ENCODE results near the gene SLC22A2. TPM values are rescaled to one million over a fixed set of nuclear protein-coding genes. Genes with fewer than 3 reads are reported as not detected.

SLC22A2 gene
- total RNA-seq, 5 donors from 2014 or later (not counting 1 experiment from before 2014, with no cell fraction given) = not detected

DNA sequence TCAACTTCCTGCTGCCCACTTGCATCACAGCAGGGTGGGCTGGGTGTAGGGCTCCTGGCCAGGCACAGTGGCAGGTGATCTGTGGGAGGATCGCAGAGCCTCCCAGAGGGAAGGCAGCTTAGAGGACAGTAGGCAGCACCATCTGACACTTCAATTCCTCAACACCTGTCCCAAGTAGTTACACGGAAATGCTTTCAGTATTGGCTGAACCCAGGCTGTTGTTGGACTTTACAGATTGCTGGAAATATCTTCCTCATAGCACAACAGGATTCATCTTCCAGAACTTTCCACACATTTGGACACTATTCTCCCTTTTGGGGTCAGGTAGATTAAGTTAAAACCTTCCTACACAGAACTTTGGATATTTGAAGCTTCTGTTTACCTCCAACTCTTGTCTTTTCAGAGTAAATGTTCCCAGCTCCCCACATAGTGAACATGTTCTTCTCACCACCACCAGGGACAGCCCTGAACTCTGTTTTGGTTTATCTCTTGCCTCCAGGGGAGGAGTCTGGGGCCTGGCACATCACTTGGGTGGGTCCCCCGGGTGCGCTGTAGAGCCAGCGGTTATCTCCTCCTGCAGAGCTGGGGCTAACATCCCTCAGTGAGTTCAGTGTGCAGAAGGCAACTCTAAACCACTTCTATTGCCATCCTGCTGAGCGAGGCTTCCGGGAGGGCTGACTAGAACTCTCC is 3.5 kb upstream of the SLC22A2 start:
- no peak overlapping the region for H3K27ac ChIP-seq (ENCODE audit: low read length)
- H3K36me3 ChIP-seq (ENCODE audit: control insufficient read depth in 2 of 2, extremely low read depth in 1 of 2, insufficient read depth in 1 of 2, low read length in 1 of 2) = no peaks in the 10 kb centered on the region
- CTCF ChIA-PET = interaction anchor here in 1 of 2 donors (0.6 kb wide), 1 partner anchor 138 kb away, joined by 6 read pairs; no protein-coding TSS in a partner anchor
- Mint-ChIP-seq H3K4me3 (no peak overlapping the region), H3K27ac (no peak overlapping the region), H3K9me3 (no peaks in the 10 kb centered on the region), H3K4me1 (peaks cover 9 to 10% (median 9%) of the 10 kb centered on the region in 3 donors), H3K36me3 (no peaks in the 10 kb centered on the region), H3K27me3 (peaks cover 14% of the 10 kb centered on the region in 2 donors)
- H3K27me3 ChIP-seq (replicated peaks in 1 of 2; ENCODE audit: control insufficient read depth in 2 of 2, extremely low read depth in 1 of 2, insufficient read depth in 2 of 2, low read length in 1 of 2) = peaks cover 0 to 14% of the 10 kb centered on the region in 2 experiments
- POLR2A ChIA-PET = no interaction called here
- DNase-seq (peak in 2 of 35 experiments; percentile 2 to 4), ATAC-seq (replicated peaks in 1 of 4) (no peak)
- H3K4me1 ChIP-seq (ENCODE audit: control insufficient read depth in 1 of 2, extremely low read depth in 1 of 2, insufficient read depth in 2 of 2, low read length in 2 of 2) = no peaks in the 10 kb centered on the region
- H3K4me3 ChIP-seq (ENCODE audit: control insufficient read depth in 1 of 2, extremely low read depth in 1 of 2, low read length in 1 of 2) = no peak overlapping the region
- no peaks in the 10 kb centered on the region for H3K9me3 ChIP-seq
- whole genome bisulfite sequencing (ENCODE audit: insufficient coverage) = 73% methylated on average over 7 of the region's 7 CpGs

DNA sequence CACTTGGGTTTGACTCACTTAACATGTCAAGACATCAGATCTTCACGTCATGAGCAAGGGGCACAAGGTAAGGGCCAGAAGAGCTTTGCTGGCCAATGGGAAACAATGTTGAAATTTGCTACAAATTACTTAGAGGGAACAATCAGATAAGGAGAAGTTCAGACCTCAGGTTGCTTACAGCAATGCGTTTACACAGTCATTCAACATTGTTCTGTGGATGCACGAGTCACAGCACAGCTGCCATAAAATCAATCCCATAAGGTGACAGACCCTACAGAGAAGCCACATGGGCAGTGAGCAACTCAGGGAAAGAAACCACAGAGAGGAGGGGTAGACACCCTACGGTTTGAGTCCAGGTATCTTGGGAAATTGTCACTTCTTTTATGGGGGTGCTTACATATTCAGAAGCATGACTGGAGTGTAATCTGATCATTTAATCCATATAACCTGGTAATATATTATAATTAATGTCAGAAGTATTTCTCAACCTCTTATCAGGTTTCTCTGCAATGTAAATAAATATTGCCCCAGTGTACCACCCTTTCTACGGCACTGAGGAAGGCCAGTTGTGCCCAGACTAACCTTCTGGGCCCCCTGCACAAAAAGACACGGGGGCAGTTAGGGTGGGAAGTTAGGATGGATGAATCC is 2.3 kb upstream of the SLC22A2 start:
- CTCF ChIA-PET = no interaction called here
- Mint-ChIP-seq H3K27me3 (peaks cover 18 to 22% of the 10 kb centered on the region in 2 donors), H3K4me1 (peaks cover 2% of the 10 kb centered on the region in 3 donors), H3K4me3 (no peak overlapping the region), H3K36me3 (no peaks in the 10 kb centered on the region), H3K9me3 (no peaks in the 10 kb centered on the region), H3K27ac (no peak overlapping the region)
- DNase-seq = no peak
- Histone ChIP-seq H3K27me3 (replicated peaks in 1 of 2; ENCODE audit: control insufficient read depth in 2 of 2, extremely low read depth in 1 of 2, insufficient read depth in 2 of 2, low read length in 1 of 2) (peaks cover 0 to 14% of the 10 kb centered on the region in 2 experiments), H3K27ac (ENCODE audit: low read length) (no peak overlapping the region), H3K4me3 (ENCODE audit: control insufficient read depth in 1 of 2, extremely low read depth in 1 of 2, low read length in 1 of 2) (no peak overlapping the region), H3K36me3 (ENCODE audit: control insufficient read depth in 2 of 2, extremely low read depth in 1 of 2, insufficient read depth in 1 of 2, low read length in 1 of 2) (no peaks in the 10 kb centered on the region), H3K9me3 (no peaks in the 10 kb centered on the region), H3K4me1 (ENCODE audit: control insufficient read depth in 1 of 2, extremely low read depth in 1 of 2, insufficient read depth in 2 of 2, low read length in 2 of 2) (no peaks in the 10 kb centered on the region)
- 80% methylated on average over 1 of the region's 6 CpGs for WGBS (ENCODE audit: insufficient coverage)
- POLR2A ChIA-PET = no interaction called here
- no peak for ATAC-seq (replicated peaks in 1 of 4)

DNA sequence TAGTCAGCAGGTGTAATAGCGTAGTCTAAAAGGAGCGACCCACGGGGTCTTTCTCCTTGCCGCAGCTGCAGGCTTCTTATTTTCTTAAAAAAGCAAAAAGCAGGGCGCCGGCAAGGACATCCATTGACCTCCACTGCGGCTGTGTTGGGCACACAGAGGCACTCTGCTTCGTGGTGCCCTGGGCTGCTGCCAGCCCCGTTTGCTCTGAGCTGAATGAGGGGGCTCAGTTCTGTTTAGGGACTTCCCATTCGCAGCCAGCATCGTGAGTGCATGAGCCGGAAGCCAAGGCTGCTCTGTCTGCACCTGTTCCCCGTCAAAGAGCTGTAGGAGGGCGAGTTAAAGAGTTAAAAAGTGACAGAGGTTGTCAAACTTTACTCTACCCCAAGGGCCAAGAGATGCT is 1.7 kb upstream of the SLC22A2 start:
- Mint-ChIP-seq H3K4me1 (no peaks in the 10 kb centered on the region), H3K36me3 (no peaks in the 10 kb centered on the region), H3K27me3 (peaks cover 18 to 27% of the 10 kb centered on the region in 2 donors), H3K27ac (no peak overlapping the region), H3K9me3 (no peaks in the 10 kb centered on the region), H3K4me3 (no peak overlapping the region)
- Histone ChIP-seq H3K4me3 (ENCODE audit: control insufficient read depth in 1 of 2, extremely low read depth in 1 of 2, low read length in 1 of 2) (no peak overlapping the region), H3K36me3 (ENCODE audit: control insufficient read depth in 2 of 2, extremely low read depth in 1 of 2, insufficient read depth in 1 of 2, low read length in 1 of 2) (no peaks in the 10 kb centered on the region), H3K9me3 (no peaks in the 10 kb centered on the region), H3K4me1 (ENCODE audit: control insufficient read depth in 1 of 2, extremely low read depth in 1 of 2, insufficient read depth in 2 of 2, low read length in 2 of 2) (no peaks in the 10 kb centered on the region), H3K27ac (ENCODE audit: low read length) (no peak overlapping the region), H3K27me3 (replicated peaks in 1 of 2; ENCODE audit: control insufficient read depth in 2 of 2, extremely low read depth in 1 of 2, insufficient read depth in 2 of 2, low read length in 1 of 2) (peaks cover 0 to 14% of the 10 kb centered on the region in 2 experiments)
- ChIA-PET CTCF (no interaction called here), POLR2A (no interaction called here)
- ATAC-seq (replicated peaks in 1 of 4) = no peak
- 70% methylated on average over 9 of the region's 14 CpGs for WGBS (ENCODE audit: insufficient coverage)
- no peak for DNase-seq

DNA sequence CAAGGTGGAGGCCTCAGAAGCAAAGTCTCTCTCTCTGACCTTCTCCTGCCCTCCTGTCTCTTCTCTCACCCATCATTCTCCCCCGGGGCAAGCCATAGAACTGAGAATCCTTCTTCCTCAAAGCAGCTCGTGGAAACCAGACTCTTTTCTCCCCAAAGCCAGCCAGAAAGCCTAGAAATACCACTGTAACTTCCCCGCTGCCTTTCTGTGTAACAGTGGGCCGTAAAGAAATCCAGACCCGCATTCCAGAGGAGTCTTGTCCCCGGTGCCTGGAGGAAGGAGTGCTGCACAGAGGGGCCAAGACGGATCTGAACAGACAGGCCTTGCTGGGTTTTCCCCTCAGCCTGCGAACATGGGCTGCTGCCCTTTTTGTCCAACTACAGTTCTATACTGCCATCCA is 977 bp upstream of the SLC22A2 start:
- H3K9me3 Mint-ChIP-seq = no peaks in the 10 kb centered on the region
- Histone ChIP-seq H3K27ac (ENCODE audit: low read length) (no peak overlapping the region), H3K36me3 (ENCODE audit: control insufficient read depth in 2 of 2, extremely low read depth in 1 of 2, insufficient read depth in 1 of 2, low read length in 1 of 2) (no peaks in the 10 kb centered on the region), H3K9me3 (no peaks in the 10 kb centered on the region), H3K27me3 (replicated peaks in 1 of 2; ENCODE audit: control insufficient read depth in 2 of 2, extremely low read depth in 1 of 2, insufficient read depth in 2 of 2, low read length in 1 of 2) (peaks cover 0 to 14% of the 10 kb centered on the region in 2 experiments), H3K4me3 (ENCODE audit: control insufficient read depth in 1 of 2, extremely low read depth in 1 of 2, low read length in 1 of 2) (no peak overlapping the region), H3K4me1 (ENCODE audit: control insufficient read depth in 1 of 2, extremely low read depth in 1 of 2, insufficient read depth in 2 of 2, low read length in 2 of 2) (no peaks in the 10 kb centered on the region)
- DNase-seq (no peak), ATAC-seq (replicated peaks in 1 of 4) (no peak)
- H3K4me1 Mint-ChIP-seq = no peaks in the 10 kb centered on the region
- no peak overlapping the region for H3K27ac Mint-ChIP-seq
- no peaks in the 10 kb centered on the region for H3K36me3 Mint-ChIP-seq
- CTCF ChIA-PET = no interaction called here
- H3K4me3 Mint-ChIP-seq = no peak overlapping the region
- peaks cover 20 to 33% of the 10 kb centered on the region in 2 donors for H3K27me3 Mint-ChIP-seq
- POLR2A ChIA-PET = no interaction called here
- WGBS (ENCODE audit: insufficient coverage) = 56% methylated on average over 4 of the region's 8 CpGs

DNA sequence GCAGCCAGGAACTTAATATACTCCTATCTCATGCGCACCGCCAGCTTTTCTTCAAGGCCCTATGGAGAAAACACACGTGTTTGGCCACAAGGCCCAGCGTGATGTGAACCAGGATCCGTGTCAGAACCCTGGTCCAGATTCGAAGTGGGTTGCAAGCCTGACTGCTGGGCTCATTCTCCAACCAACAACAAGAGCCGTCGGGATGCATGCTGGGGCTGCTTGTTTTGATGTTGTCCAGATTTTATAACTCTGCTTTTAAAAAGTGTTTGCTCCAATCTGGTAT is 463 bp upstream of the SLC22A2 start:
- H3K9me3 ChIP-seq = no peaks in the 10 kb centered on the region
- DNase-seq = no peak
- no peak for ATAC-seq (replicated peaks in 1 of 4)
- POLR2A ChIA-PET = no interaction called here
- no peaks in the 10 kb centered on the region for H3K36me3 ChIP-seq (ENCODE audit: control insufficient read depth in 2 of 2, extremely low read depth in 1 of 2, insufficient read depth in 1 of 2, low read length in 1 of 2)
- H3K27ac ChIP-seq (ENCODE audit: low read length) = no peak overlapping the region
- no peak overlapping the region for H3K4me3 Mint-ChIP-seq
- no peaks in the 10 kb centered on the region for H3K4me1 ChIP-seq (ENCODE audit: control insufficient read depth in 1 of 2, extremely low read depth in 1 of 2, insufficient read depth in 2 of 2, low read length in 2 of 2)
- CTCF ChIA-PET = no interaction called here
- no peak overlapping the region for H3K27ac Mint-ChIP-seq
- no peak overlapping the region for H3K4me3 ChIP-seq (ENCODE audit: control insufficient read depth in 1 of 2, extremely low read depth in 1 of 2, low read length in 1 of 2)
- no peaks in the 10 kb centered on the region for H3K36me3 Mint-ChIP-seq
- H3K9me3 Mint-ChIP-seq = no peaks in the 10 kb centered on the region
- no peaks in the 10 kb centered on the region for H3K4me1 Mint-ChIP-seq
- H3K27me3 ChIP-seq (replicated peaks in 1 of 2; ENCODE audit: control insufficient read depth in 2 of 2, extremely low read depth in 1 of 2, insufficient read depth in 2 of 2, low read length in 1 of 2) = peaks cover 0 to 14% of the 10 kb centered on the region in 2 experiments
- 79% methylated on average over 5 of the region's 8 CpGs for WGBS (ENCODE audit: insufficient coverage)
- H3K27me3 Mint-ChIP-seq = peaks cover 24 to 38% of the 10 kb centered on the region in 2 donors

DNA sequence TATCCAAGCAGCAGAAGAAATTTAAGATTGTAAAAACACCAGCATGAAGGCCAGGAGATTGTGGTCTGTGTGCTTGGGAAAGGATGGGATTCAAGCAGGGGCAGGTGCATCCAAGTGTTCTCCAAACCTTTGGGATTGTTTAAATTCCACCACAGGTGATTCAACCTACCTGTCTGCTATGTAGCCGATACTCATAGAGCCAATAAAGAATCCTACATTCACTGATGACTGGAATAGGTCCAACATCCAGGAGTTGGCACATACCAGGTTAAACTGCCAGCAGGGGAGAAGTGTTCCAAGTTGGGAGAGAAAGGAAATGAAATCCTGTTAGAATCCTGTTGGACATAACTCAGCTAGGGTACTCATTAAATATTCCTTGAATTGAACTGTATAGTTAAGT is 2.2 kb downstream of the SLC22A2 start:
- Histone ChIP-seq H3K4me3 (ENCODE audit: control insufficient read depth in 1 of 2, extremely low read depth in 1 of 2, low read length in 1 of 2) (no peak overlapping the region), H3K27me3 (replicated peaks in 1 of 2; ENCODE audit: control insufficient read depth in 2 of 2, extremely low read depth in 1 of 2, insufficient read depth in 2 of 2, low read length in 1 of 2) (peaks cover 0 to 14% of the 10 kb centered on the region in 2 experiments), H3K9me3 (no peaks in the 10 kb centered on the region), H3K4me1 (ENCODE audit: control insufficient read depth in 1 of 2, extremely low read depth in 1 of 2, insufficient read depth in 2 of 2, low read length in 2 of 2) (no peaks in the 10 kb centered on the region), H3K27ac (ENCODE audit: low read length) (no peak overlapping the region), H3K36me3 (ENCODE audit: control insufficient read depth in 2 of 2, extremely low read depth in 1 of 2, insufficient read depth in 1 of 2, low read length in 1 of 2) (no peaks in the 10 kb centered on the region)
- CTCF ChIA-PET = no interaction called here
- no peaks in the 10 kb centered on the region for H3K4me1 Mint-ChIP-seq
- ATAC-seq (replicated peaks in 1 of 4) (no peak), DNase-seq (no peak)
- no peak overlapping the region for H3K4me3 Mint-ChIP-seq
- peaks cover 18 to 45% of the 10 kb centered on the region in 2 donors for H3K27me3 Mint-ChIP-seq
- POLR2A ChIA-PET = no interaction called here
- no peaks in the 10 kb centered on the region for H3K36me3 Mint-ChIP-seq
- H3K27ac Mint-ChIP-seq = no peak overlapping the region
- no CpG with 5 or more reads among the region's 1 CpG for WGBS (ENCODE audit: insufficient coverage)
- H3K9me3 Mint-ChIP-seq = no peaks in the 10 kb centered on the region
